ENCODE data around the gene PMM1.
"Not testable (repeated sequence)": the region's sequence is repeated elsewhere in the genome, so short reads cannot be mapped to it uniquely, and the experiment has no call there.

The PMM1 gene

DNA sequence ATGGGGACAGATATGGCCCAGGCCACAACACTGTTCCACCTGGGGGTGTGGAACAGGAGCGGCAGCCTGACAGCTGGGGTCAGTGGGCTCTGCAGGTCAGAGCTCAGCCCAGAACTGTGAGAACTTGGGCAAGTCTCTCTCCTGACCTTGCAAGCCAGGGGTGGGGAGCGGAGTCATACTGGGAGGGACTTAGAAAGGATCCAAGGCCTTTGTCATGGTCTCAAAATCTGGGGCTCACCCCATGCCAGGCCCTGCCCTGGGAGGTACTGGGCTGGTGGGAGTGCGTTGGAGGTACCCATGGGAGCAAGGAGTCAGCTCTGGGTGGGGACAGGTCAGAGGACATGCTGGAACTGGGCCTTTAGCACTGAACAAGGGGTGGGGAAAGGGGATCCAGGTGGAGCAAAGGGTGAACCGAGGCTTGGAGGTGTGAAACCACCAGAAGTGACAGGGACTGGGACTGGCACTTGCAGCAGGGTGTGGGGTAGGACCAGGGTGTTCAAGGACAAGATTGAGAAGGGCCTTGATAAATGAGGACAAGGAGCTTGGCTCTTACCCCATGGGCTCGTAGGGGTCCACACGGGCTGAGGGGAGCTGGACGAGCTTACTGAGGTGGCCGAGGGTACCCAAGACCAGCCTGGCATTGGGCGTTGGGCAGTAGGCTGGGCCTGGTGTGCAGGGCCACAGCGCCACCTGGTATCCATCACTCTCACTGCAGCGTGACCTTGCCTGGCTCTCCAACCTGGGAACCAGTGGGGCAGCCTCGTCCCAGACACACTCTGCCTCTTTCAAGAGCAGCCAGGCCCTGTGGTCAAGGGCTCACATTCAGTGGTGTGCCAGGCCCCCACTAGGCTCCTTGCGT, 7.4 kb upstream of the PMM1 start:
- no peak for DNase-seq (ENCODE audit: low read depth in 2 of 2)

DNA sequence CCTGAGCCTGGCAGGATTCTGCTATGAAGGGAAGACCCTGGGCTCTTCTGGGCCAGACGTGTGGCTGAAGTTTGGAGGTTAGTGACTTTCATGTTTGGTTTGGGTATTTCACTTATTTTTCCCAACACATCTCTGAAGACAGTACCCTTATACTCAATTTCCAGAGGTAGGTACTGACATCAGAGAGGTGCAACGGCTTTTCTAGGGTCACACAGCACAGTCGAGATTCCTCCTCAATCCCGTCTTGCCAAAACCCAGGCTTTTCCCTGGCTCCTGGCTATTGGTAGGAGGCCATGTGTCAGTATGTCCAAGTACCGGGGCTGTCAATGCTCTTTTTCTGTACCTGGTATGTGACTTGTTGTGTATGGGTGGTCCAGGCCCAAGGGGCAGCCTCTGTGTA, 6.1 kb upstream of the PMM1 start:
- no peak for DNase-seq (ENCODE audit: low read depth in 2 of 2)

DNA sequence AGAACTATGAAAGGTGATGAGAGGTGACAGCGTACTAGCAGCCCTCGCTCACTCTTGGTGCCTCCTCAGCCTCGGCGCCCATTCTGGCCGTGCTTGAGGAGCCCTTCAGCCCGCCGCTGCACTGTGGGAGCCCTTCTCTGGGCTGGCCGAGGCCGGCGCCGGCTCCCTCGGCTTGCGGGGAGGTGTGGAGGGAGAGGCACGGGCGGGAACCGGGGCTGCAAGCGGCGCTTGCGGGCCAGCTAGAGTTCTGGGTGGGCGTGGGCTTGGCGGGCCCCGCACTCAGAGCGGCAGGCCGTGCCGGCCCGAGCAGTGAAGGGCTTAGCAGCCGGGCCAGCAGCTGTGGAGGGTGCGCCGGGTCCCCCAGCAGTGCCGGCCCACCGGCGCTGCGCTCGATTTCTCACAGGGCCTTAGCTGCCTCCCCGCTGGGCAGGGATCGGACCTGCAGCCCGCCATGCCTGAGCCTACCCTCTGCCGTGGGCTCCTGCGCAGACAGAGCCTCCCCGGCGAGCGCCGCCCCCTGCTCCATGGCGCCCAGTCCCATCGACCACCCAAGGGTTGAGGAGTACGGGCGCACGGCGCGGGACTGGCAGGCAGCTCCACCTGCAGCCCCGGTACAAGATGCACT, 3.8 kb upstream of the PMM1 start:
- not testable (repeated sequence) for DNase-seq (ENCODE audit: low read depth in 2 of 2)

DNA sequence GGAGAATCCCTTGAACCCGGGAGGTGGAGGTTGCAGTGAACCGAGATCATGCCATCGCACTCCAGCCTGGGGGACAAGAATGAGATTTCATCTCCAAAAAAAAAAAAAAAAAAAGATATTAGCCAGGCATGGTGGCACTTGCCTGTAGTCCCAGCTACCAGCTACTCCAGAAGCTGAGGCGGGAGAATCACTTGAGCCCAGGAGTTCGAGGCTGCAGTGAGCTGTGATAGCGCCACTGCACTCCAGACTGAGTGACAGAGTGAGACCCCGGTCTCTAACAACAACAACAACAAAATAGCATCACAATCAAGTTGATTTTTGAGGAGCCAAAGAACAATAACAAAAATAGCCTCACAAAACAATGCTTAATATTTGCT, 2.3 kb downstream of the PMM1 start:
- DNase-seq (ENCODE audit: low read depth in 2 of 2) = no peak

DNA sequence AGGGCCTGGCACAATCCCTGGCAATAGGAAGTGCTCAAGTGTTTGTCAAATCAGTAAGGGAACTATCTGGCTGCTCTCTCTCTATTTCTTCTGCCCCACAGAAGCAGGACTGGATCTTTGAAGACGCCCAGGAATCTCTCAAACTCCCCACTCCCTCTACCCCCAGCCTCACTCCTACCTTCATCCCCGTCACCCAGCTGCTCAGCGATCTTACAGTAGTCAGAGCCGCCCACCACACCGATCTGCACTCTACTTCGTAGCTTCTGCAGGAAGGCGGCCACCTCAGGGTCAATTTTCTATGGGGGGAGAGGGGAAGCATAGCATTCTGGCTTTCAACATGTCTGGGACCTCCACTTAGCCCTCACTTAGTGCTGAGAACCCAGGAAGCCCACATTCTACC, 3.7 kb downstream of the PMM1 start:
- no peak for DNase-seq (ENCODE audit: low read depth in 2 of 2)

DNA sequence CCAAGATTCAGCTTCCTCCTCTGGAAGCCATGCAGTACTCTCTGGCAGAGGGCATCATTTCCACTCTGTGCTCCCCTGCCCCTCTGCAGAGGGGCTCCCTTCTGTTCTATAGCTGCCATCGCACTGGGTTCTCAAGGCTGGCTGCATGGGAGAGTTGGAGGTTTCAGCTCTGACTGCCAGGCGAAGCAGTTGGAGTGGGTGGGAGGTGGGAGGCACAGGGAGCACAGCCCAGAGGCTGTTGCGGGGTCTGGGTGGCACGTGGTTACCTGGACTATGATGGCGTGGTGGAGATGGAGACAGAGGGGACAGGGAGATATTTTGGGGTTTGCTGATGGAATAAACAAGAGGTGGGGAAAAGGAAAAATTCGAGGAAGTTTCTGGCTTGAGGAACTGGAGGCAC, 4.8 kb downstream of the PMM1 start:
- no peak for DNase-seq (ENCODE audit: low read depth in 2 of 2)

DNA sequence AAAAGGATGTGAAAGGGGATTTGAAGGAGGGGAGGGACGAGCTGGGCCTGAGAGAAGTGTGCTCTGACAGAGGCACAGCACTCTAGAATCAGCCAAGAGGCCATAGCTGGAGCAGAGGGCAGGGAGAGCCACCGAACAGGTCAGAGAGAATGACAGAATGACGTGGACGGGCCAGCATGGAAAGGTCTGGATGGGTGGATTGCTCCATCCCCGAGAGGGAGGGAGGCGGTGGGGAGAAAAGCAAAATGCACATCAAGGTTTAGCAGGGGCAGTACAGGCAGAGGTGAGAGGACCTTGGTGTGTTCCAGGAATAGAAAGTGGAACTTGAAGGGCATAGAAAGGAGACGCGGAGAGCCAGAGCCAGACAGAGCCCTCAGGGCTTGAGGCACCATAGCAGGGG, 6.9 kb downstream of the PMM1 start:
- no peak for DNase-seq (ENCODE audit: low read depth in 2 of 2)

DNA sequence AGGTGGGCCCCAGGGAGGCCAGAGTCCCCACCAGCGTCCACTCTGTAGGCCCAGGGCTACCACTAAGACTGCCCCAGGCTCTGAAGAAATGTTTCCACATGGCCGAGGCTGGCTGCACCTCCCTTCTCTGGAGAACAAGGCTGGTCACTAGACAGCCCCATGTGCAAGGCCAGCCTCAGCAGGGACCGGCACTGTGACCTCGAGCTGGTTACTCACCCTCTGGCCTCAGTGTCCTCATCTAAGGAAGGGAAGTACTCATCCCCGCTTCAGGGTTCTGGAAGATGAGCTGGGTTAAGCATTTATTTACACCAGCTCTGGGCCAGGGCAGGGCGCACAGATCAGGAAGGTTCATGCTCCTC, 9.7 kb downstream of the PMM1 start:
- no peak for DNase-seq (ENCODE audit: low read depth in 2 of 2)

DNA sequence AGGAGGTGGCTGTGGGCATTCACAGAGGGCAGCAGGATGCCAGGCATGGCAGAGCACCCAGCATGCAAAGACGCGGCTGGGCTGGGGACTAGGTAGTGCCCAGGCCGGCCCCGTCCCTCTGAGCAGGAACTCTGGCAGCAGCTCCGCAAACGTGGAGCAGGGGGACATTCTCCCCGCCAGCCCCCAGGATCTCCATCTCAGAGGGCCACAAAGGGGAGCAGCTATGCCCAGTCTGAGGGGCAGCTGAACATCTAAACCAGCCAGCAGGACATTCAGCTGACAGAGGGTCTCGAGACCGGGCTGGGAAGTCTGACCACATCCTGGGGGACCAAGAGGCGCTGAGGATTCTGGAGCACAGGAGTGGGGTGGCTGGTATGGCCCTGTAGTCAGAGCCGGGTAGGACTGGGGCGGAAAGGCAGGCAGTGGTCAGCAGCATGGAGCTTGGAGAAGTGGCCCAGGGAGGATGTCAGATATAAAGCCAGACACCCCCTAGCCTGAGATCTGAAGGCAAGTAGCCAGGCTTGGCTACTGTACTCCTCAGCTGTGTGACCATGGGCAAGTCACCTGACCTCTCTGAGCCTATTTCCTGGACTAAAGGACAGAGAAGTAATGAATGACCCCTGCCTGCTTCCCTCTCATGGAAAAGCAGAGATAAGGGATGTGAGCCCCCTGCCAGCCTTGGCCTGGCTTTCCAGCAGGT, 10.2 kb downstream of the PMM1 start:
- DNase-seq (ENCODE audit: low read depth in 2 of 2) = no peak

DNA sequence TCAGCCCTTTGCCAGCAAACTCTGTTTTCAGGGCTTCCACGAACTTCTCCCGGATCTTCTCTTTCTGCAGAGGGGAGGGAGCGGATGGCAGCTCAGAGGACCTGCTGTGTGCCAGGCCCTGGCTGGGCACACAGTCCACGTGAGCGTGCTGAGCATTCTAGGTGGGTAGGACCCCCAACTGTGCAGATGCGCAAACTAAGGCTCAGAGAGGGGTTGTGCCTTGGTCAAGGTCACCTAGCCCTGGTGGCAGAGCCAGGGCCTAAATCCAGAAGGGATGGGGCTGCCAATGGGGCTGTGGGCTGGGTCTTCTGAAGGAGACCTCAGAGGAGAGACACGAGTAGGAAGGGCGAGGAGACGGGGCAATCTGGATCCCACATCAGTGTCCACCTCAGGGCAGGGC, 10.8 kb downstream of the PMM1 start:
- DNase-seq (ENCODE audit: low read depth in 2 of 2) = no peak

DNA sequence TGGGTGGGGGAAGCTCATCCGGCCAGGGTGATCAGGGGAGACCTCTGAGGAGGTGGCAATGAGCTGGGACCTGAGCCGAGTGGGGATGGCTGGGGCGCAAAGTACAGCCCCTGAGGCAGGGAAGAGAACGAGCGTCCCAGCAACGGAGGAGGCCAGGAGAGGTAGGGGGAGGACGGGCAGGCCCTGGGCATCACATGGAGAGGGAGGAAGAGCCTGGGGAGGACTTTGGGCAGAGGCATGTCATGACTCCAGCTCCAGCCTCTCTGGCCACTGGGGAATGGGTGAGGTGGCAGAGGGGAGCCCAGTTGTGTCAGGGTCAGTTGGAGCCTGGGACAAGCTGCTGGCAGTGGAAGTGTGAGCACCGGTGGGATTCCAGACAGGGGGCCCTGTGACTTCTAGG, 11.5 kb downstream of the PMM1 start:
- DNase-seq (ENCODE audit: low read depth in 2 of 2) = no peak

DNA sequence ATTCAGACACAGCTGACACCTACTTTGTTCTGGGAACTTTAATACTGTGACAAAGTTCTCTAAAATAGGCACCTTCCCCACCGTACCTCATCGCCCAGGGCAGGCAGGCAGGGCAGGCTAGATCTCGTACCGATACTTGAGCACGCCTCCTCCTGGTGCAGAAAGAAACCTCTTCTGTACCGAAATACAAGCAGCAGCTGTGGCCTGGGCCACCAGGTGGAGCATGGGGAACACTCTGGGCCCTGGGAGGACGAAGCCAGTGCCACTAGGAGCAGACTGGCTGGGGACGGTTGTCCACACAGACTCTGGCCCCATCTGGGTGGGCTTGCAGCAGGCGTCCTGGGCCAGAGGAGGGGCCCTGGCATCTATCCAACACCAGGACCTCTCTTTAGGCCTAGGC, 12.8 kb downstream of the PMM1 start:
- DNase-seq (ENCODE audit: low read depth in 2 of 2) = no peak

DNA sequence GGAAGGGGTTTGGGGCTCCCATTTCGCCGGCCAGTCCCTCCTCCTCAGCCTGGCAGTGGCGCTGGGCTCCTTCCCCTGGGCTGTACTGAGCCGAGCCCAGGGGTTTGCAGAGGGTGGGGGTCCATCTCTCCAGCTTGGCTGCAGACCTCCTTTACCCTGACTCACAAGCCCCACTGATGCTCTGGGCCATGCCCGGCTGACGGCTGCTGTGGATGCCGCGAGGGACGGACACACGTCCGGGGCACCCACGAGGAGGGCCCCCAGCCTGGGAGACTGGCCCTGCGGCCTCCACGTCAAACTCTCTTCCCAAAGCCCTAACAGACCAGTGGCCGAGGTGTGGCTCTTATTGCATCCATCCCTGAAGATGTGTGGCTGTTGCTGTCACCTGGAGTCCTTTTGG, 14.1 kb downstream of the PMM1 start:
- no peak for DNase-seq (ENCODE audit: low read depth in 2 of 2)

DNA sequence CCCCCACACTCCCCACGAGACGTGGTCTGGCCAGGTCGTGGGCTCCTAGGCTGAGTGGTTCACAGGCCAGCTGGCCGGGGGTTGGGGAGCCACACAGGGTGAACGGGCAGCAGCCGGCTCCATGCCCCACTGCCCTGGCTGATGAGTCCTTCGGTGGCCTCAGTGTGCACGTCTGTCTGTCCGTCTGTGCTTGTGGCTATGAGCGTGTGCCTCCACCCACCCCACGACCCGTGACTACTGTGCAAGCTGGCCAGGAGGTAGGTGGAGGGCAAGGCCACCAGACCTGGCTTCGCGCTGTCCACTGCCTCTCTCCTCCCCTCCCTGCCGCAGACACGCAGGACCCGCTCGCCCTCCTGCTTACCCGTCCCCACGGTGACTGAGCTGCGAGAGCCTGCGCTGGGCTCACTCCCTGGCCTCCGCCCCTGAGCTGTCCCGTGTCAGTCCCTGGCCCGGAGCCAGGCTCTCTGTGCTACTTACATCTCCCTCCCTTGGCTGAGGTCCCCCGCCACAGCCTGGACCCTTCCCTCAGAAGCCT, 14.7 kb downstream of the PMM1 start:
- no peak for DNase-seq (ENCODE audit: low read depth in 2 of 2)

DNA sequence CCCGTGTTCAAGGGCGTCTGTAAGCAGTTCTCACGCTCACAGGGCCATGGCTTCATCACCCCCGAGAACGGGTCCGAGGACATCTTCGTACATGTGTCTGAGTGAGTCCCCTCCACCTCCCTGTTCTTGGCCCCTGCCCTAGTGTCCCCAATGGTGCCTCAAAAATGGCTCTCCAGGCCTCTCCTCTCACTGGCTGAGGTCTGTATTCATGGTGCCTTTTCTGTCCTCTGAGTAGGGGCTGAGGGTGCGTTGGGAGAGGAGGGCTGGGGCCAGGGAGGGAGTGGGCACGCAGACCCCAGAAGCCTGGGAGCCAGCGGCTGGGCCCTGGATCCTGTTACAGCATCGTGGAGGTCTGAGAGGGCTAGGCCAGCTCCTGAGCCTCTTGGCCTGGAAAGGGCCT, 16.0 kb downstream of the PMM1 start:
- DNase-seq (ENCODE audit: low read depth in 2 of 2) = no peak

DNA sequence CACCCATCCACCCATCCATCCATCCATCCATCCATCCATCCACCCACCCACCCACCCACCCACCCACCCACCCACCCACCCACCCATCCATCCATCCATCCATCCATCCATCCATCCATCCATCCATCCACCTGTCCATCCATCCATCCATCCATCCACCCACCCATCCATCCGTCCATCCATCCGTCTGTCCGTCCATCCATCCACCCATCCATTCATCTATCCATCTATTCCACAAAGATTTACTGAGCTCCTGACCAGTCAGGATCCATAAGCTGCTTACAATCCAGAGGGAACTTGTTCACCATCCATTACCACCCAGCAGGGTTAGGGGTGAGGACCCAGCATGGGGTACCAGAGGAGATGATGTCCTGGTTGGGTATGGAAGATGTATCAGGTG, 17.3 kb downstream of the PMM1 start:
- not testable (repeated sequence) for DNase-seq (ENCODE audit: low read depth in 2 of 2)

DNA sequence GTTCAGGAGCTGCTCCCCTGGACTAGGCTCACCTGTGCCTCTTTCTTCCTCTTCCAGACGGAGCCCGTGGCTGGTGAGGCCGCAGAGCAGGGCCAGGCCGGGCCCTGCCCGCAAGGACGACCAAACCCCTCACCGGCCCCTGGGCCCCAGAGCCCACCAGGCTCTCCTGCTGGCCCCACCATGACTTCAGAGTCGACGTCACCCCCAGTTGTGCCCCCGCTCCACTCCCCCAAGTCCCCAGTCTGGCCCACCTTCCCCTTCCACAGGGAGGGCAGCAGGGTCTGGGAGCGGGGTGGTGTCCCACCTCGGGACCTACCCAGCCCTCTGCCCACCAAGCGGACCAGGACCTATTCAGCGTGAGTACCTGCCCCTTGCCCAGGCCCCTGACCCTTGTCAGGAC, 17.9 kb downstream of the PMM1 start:
- no peak for DNase-seq (ENCODE audit: low read depth in 2 of 2)

DNA sequence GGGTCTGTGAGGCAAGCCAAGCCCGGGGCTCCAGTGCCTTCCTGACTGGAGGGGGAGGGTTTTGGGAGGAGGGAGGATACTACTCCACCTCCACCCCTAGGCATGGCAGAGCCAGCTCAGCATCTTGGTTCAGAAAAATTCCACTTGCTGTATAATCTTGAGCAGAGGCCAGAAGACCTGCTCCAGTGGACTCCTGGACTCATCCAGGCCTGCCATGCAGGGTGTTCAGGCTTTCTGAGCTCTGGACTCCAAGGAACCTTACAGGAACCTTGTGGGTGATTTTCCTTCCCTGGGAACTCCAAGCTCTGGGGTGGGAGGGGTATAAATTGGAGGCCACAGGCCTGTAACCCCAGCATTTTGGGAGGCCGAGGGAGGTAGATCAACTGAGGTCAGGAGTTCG, 19.4 kb downstream of the PMM1 start:
- no peak for DNase-seq (ENCODE audit: low read depth in 2 of 2)

DNA sequence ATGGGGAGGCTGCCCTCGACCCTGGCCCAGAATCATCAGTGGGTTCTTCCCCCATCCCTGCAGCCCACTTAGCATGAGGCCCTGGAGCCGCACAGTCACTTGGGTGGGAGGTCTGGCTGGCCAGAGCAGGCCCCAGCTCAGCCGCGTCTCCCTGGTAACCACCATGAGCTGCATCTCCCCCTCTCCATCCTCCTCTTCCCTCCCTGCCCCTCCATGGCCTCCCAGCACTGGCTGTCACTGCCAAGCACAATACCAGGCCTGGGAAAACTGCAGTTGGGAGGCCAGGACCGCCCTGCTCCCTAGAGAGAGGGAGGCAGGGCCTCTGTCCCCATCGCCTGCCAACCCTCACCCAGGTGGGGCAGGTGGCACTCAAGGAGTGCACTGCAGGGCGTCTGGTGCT, 20.8 kb downstream of the PMM1 start:
- no peak for DNase-seq (ENCODE audit: low read depth in 2 of 2)

DNA sequence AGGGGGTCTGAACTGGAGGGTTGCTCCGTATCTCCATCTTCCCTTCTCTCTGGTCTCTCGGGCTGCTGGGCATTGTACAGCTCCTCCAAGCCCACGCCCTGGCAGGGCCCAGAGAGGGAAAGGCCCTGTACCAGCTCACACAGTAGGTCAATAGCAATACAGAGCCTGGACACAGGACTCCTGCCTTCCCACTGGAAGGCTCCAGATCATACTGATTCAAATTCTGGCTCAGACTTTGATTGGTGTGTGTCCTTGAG, 22.2 kb downstream of the PMM1 start:
- no peak for DNase-seq (ENCODE audit: low read depth in 2 of 2)

DNA sequence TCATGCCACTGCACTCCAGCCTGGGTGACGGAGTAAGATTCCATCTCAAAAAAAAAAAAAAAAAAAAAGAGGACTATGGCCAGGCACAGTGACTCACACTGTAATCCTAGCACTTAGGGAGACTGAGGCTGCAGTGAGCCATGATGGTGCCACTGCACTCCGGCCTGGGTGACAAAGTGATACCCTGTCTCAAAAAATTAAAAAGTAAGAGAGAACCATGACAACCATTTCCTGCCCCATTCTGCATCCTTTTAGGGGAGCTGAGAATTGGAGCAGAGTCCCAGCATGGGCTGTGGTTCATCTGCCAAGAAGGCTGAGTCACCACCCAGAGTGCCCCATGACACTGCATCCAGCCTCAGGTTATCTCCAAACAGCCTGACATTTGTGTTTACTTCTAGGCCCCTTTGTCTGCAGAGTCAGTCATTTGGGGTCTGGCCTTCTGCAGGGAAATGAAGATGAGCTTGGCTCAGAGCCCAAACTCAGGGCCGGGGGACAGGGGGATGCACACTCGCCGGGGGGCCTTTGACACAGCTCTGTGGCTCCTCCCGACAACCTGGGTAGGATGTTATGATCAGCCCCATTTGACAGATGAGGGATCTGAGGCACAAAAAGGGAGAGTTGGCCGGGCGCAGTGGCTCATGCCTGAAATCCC, 24.1 kb downstream of the PMM1 start:
- peak in 1 of 2 experiments; percentile 42 for DNase-seq (ENCODE audit: low read depth in 2 of 2)

DNA sequence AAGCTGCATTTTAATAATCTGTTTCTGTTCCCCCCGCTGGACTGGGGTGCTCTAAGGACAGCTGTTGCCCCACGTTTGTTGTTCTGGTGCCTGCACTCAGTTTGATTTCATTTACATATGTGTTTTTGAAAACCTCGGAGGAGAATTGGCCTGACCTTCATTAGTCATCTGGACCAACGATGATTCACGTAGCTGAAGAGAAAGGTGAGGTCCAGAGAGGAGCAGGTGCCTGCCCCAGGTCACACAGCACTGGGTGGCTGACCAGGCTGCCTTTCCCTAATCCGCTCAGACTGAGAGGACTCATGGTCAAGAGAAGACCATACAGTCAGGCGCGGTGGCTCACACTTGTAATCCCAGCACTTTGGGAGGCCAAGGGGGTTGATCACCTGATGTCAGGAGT, 25.1 kb downstream of the PMM1 start:
- DNase-seq (ENCODE audit: low read depth in 2 of 2) = no peak

Data from fibroblast of skin of left quadriceps (primary cell).